SK-N-SH treated with all-trans-retinoic acid at 6 μM for 48 hours (cell line): Measurements from ENCODE around the gene LHFPL2.

ENCODE experiments used
- ARNTL ChIP-seq: fragments of 450-650 bp; formaldehyde crosslinking; IDR thresholded peaks from 2 replicates; pipeline ENCODE4 v1.5.0; 2020; ENCODE audit warnings: low read depth, mild to moderate bottlenecking, moderate library complexity, borderline replicate concordance
- BACH2 ChIP-seq: fragments of 250-450 bp; sonication (Bioruptor Pico); IDR thresholded peaks from 2 replicates; pipeline ENCODE4 v1.9.0; 2021; ENCODE audit warnings: mild to moderate bottlenecking, borderline replicate concordance
- CSDC2 ChIP-seq: fragments of 250-450 bp; sonication (Bioruptor Pico); IDR thresholded peaks from 2 replicates; pipeline ENCODE4 v1.5.0; 2020; ENCODE audit warnings: mild to moderate bottlenecking, moderate library complexity
- GLIS3 ChIP-seq: fragments of 250-450 bp; sonication (Bioruptor Pico); IDR thresholded peaks from 2 replicates; pipeline ENCODE4 v1.5.0; 2020; ENCODE audit warnings: mild to moderate bottlenecking, moderate library complexity
- PPARA ChIP-seq: fragments of 250-450 bp; sonication (Bioruptor Pico); IDR thresholded peaks from 2 replicates; pipeline ENCODE4 v1.5.0; 2020; ENCODE audit warnings: mild to moderate bottlenecking, borderline replicate concordance
- RARB ChIP-seq: fragments of 250-450 bp; sonication (Bioruptor Pico); IDR thresholded peaks from 2 replicates; pipeline ENCODE4 v1.8.0; 2021; ENCODE audit warnings: mild to moderate bottlenecking, moderate library complexity
- TCF4 ChIP-seq: fragments of 250-450 bp; sonication (Bioruptor Pico); IDR thresholded peaks from 2 replicates; pipeline ENCODE4 v1.8.0; 2021; ENCODE audit warnings: mild to moderate bottlenecking, moderate library complexity, borderline replicate concordance
- TOX ChIP-seq: fragments of 250-450 bp; sonication (Bioruptor Pico); IDR thresholded peaks from 2 replicates; pipeline ENCODE4 v1.8.0; 2021; ENCODE audit warnings: mild to moderate bottlenecking, moderate library complexity, borderline replicate concordance
- ZC3H10 ChIP-seq: fragments of 250-450 bp; sonication (Bioruptor Pico); IDR thresholded peaks from 2 replicates; pipeline ENCODE4 v1.5.1; 2021; ENCODE audit warnings: mild to moderate bottlenecking, moderate library complexity
- ZFP3 ChIP-seq: fragments of 250-450 bp; sonication (Bioruptor Pico); IDR thresholded peaks from 2 replicates; pipeline ENCODE4 v1.5.0; 2020; ENCODE audit warnings: mild to moderate bottlenecking, moderate library complexity
- ZNF8 ChIP-seq: fragments of 450-650 bp; formaldehyde crosslinking; IDR thresholded peaks from 2 replicates; pipeline ENCODE4 v1.5.0; 2020; ENCODE audit warnings: mild to moderate bottlenecking, moderate library complexity
- TF ChIP-seq, protein P1 (sequence below): fragments of 250-450 bp; sonication (Bioruptor Pico); IDR thresholded peaks from 2 replicates; pipeline ENCODE4 v1.5.1; 2020; ENCODE audit warnings: low read depth, mild to moderate bottlenecking, moderate library complexity
- TF ChIP-seq, protein P2 (sequence below): fragments of 250-450 bp; sonication (Bioruptor Pico); IDR thresholded peaks from 2 replicates; pipeline ENCODE4 v1.8.0; 2020; ENCODE audit warnings: mild to moderate bottlenecking, moderate library complexity, borderline replicate concordance

DNA sequence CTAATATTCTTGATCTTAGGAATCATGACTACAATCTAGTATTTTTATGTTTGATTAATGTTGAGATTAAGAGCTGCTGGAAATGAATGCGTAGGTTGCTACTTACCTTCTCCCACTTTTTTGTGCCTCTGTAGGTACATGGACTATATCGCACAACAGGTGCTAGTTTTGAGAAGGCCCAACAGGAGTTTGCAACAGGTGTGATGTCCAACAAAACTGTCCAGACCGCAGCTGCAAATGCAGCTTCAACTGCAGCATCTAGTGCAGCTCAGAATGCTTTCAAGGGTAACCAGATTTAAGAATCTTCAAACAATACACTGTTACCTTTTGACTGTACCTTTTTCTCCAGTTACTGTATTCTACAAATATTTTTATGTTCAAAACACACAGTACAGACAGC lies 173.2 kb downstream of the LHFPL2 start:
- TF ChIP-seq ZC3H10 (CRISPR knock-in tag) (no peak), ARNTL (CRISPR knock-in tag) (no peak), BACH2 (CRISPR knock-in tag) (no peak), PPARA (CRISPR knock-in tag) (no peak), ZFP3 (no peak), CSDC2 (CRISPR knock-in tag) (no peak), TCF4 (CRISPR knock-in tag) (no peak), ZNF8 (CRISPR knock-in tag) (no peak), GLIS3 (CRISPR knock-in tag) (no peak), RARB (no peak), TOX (no peak)
- TF ChIP-seq, protein P1, sequence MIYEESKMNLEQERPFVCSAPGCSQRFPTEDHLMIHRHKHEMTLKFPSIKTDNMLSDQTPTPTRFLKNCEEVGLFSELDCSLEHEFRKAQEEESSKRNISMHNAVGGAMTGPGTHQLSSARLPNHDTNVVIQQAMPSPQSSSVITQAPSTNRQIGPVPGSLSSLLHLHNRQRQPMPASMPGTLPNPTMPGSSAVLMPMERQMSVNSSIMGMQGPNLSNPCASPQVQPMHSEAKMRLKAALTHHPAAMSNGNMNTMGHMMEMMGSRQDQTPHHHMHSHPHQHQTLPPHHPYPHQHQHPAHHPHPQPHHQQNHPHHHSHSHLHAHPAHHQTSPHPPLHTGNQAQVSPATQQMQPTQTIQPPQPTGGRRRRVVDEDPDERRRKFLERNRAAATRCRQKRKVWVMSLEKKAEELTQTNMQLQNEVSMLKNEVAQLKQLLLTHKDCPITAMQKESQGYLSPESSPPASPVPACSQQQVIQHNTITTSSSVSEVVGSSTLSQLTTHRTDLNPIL: no peak
- TF ChIP-seq, protein P2, sequence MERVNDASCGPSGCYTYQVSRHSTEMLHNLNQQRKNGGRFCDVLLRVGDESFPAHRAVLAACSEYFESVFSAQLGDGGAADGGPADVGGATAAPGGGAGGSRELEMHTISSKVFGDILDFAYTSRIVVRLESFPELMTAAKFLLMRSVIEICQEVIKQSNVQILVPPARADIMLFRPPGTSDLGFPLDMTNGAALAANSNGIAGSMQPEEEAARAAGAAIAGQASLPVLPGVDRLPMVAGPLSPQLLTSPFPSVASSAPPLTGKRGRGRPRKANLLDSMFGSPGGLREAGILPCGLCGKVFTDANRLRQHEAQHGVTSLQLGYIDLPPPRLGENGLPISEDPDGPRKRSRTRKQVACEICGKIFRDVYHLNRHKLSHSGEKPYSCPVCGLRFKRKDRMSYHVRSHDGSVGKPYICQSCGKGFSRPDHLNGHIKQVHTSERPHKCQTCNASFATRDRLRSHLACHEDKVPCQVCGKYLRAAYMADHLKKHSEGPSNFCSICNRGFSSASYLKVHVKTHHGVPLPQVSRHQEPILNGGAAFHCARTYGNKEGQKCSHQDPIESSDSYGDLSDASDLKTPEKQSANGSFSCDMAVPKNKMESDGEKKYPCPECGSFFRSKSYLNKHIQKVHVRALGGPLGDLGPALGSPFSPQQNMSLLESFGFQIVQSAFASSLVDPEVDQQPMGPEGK (CRISPR knock-in tag): no peak
